ENCODE results near the gene HSPB8. TPM values are rescaled to one million over a fixed set of nuclear protein-coding genes. Genes with fewer than 3 reads are reported as not detected.

HSPB8 gene
- 58.4 TPM for total RNA-seq

- Histone ChIP-seq H3K4me3 (peak within 1 kb of the TSS; percentile 61 to 65), H3K4me1 (peaks cover 51% of the 10 kb centered on the region), H3K36me3 (no peaks in the 10 kb centered on the region), H3K27ac (peak within 1 kb of the TSS; percentile 95), H3K27me3 (no peaks in the 10 kb centered on the region), H3K9me3 (no peaks in the 10 kb centered on the region)
- DNase-seq (ENCODE audit: extremely low spot score in 2 of 2) = peak in 1 of 2 donors; percentile 96
- TF ChIP-seq POLR2AphosphoS5 (IDR thresholded peaks at IDR 0.05; ENCODE audit: insufficient read depth in 1 of 2, low read depth in 1 of 2) = peak; percentile 94 to 95
- TF ChIP-seq CTCF (IDR thresholded peaks at IDR 0.05) = no peak
- TF ChIP-seq POLR2A (IDR thresholded peaks at IDR 0.05) = peak in 1 of 2 donors; percentile 90
- intact Hi-C loops (cut with DNase I) = no loop called here
These were observed at the start of gene HSPB8 for GRCh38 chr12:119178544-119179334. TSS of gene HSPB8 (plus strand) at chr12:119178931. CDS start at chr12:119179313, 382 bp downstream.

- intact Hi-C loops (cut with DNase I) = no loop called here
- no peaks in the 10 kb centered on the region for H3K36me3 ChIP-seq
- DNase-seq (ENCODE audit: extremely low spot score in 2 of 2) = no peak
- no peak overlapping the region for H3K4me3 ChIP-seq
- TF ChIP-seq POLR2A (IDR thresholded peaks at IDR 0.05) (no peak), CTCF (IDR thresholded peaks at IDR 0.05) (no peak), POLR2AphosphoS5 (IDR thresholded peaks at IDR 0.05; ENCODE audit: insufficient read depth in 1 of 2, low read depth in 1 of 2) (no peak)
- no peak overlapping the region for H3K27ac ChIP-seq
- H3K27me3 ChIP-seq = no peaks in the 10 kb centered on the region
- H3K9me3 ChIP-seq = no peaks in the 10 kb centered on the region
- no peaks in the 10 kb centered on the region for H3K4me1 ChIP-seq
These were observed 48.8 kb upstream of the HSPB8 start for GRCh38 chr12:119129827-119130434.

GRCh38 chr12:119130523-119130922 is 48.2 kb upstream of the HSPB8 start:
- no peaks in the 10 kb centered on the region for H3K36me3 ChIP-seq
- intact Hi-C loops (cut with DNase I) = no loop called here
- no peak for TF ChIP-seq POLR2AphosphoS5 (IDR thresholded peaks at IDR 0.05; ENCODE audit: insufficient read depth in 1 of 2, low read depth in 1 of 2)
- no peak for TF ChIP-seq POLR2A (IDR thresholded peaks at IDR 0.05)
- H3K27me3 ChIP-seq = no peaks in the 10 kb centered on the region
- no peaks in the 10 kb centered on the region for H3K9me3 ChIP-seq
- no peak for DNase-seq (ENCODE audit: extremely low spot score in 2 of 2)
- no peak overlapping the region for H3K27ac ChIP-seq
- no peaks in the 10 kb centered on the region for H3K4me1 ChIP-seq
- no peak overlapping the region for H3K4me3 ChIP-seq

GRCh38 chr12:119134284-119135072 is 44.3 kb upstream of the HSPB8 start:
- Histone ChIP-seq H3K4me3 (no peak overlapping the region), H3K4me1 (no peaks in the 10 kb centered on the region), H3K27me3 (no peaks in the 10 kb centered on the region), H3K36me3 (no peaks in the 10 kb centered on the region), H3K9me3 (no peaks in the 10 kb centered on the region), H3K27ac (no peak overlapping the region)
- intact Hi-C loops (cut with DNase I) = no loop called here
- TF ChIP-seq CTCF (IDR thresholded peaks at IDR 0.05) (no peak), POLR2A (IDR thresholded peaks at IDR 0.05) (no peak), POLR2AphosphoS5 (IDR thresholded peaks at IDR 0.05; ENCODE audit: insufficient read depth in 1 of 2, low read depth in 1 of 2) (no peak)
- no peak for DNase-seq (ENCODE audit: extremely low spot score in 2 of 2)

- no peak for DNase-seq (ENCODE audit: extremely low spot score in 2 of 2)
- no peaks in the 10 kb centered on the region for H3K36me3 ChIP-seq
- H3K9me3 ChIP-seq = no peaks in the 10 kb centered on the region
- no peaks in the 10 kb centered on the region for H3K4me1 ChIP-seq
- intact Hi-C loops (cut with DNase I) = no loop called here
- TF ChIP-seq POLR2A (IDR thresholded peaks at IDR 0.05) = no peak
- TF ChIP-seq CTCF (IDR thresholded peaks at IDR 0.05) = no peak
- no peak for TF ChIP-seq POLR2AphosphoS5 (IDR thresholded peaks at IDR 0.05; ENCODE audit: insufficient read depth in 1 of 2, low read depth in 1 of 2)
- no peak overlapping the region for H3K4me3 ChIP-seq
- no peak overlapping the region for H3K27ac ChIP-seq
- no peaks in the 10 kb centered on the region for H3K27me3 ChIP-seq
These were observed 41.8 kb upstream of the HSPB8 start for GRCh38 chr12:119136811-119137410.
